Vagina (tissue), 2 donors: ENCODE data around the gene SZT2.

Experiments
- CTCF ChIP-seq, 3 experiments: fragments of 450-650 bp in 2 of 3; fragments of 200-600 bp in 1 of 3; sonication (generic) in 1 of 3; IDR thresholded peaks; one replicate each; pipeline ENCODE4 v1.5.1; 2017 to 2019; ENCODE audit warnings: antibody characterized with exemption in 3 of 3, mild to moderate bottlenecking in 2 of 3, moderate library complexity in 2 of 3
- POLR2AphosphoS5 ChIP-seq, 2 donors: sonication (generic); formaldehyde crosslinking; IDR thresholded peaks; one replicate each; pipeline ENCODE4 v1.9.0; 2017; ENCODE audit warnings: antibody characterized with exemption in 2 of 2, mild to moderate bottlenecking in 2 of 2, low read depth in 1 of 2; ENCODE audit not compliant: insufficient read depth in 1 of 2

- no peak for TF ChIP-seq CTCF (IDR thresholded peaks at IDR 0.05)
- no peak for TF ChIP-seq POLR2AphosphoS5 (IDR thresholded peaks at IDR 0.05; ENCODE audit: insufficient read depth in 1 of 2, low read depth in 1 of 2)
Observed at GRCh38 chr1:43443197-43443946, 53.7 kb downstream of the SZT2 start.
